DMS114 treated with DMSO at 0.1 percent for 48 hours (cell line): ENCODE data around the gene KCTD14.
A peak's percentile ranks its signal among the peaks of the same experiment; 100 is the strongest.
"Not testable (repeated sequence)": the region's sequence is repeated elsewhere in the genome, so short reads cannot be mapped to it uniquely, and the experiment has no call there.

Experiments
- DNase-seq: peaks from one replicate; lab custom pipeline; 2025; ENCODE audit not compliant: unreplicated experiment; lab: John Stamatoyannopoulos, UW

The KCTD14 gene

GRCh38 chr11:78027759-78028158 is 4.7 kb upstream of the KCTD14 start:
- DNase-seq: no peak

- DNase-seq: no peak
Observed at GRCh38 chr11:78025378-78025777, 2.3 kb upstream of the KCTD14 start.

DNA sequence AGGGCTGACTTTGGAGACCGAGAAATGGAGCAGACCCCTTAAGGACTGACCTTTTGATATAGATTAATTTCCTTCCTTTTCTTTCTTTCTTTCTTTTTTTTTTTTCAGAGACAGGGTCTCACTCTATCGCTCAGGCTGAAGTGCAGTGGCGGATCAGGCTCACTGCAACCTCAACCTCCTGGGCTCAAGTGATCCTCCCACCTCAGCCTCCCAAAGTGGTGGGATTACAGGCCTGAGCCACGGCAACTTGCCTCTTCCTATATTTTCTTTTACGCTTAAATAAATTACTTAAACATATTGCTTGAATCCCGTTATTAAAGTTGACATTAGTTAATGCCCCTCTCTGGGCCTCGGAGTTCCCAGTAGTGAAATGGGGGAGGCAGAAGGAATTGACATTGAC is 350 bp upstream of the KCTD14 start:
- no peak for DNase-seq

DNA sequence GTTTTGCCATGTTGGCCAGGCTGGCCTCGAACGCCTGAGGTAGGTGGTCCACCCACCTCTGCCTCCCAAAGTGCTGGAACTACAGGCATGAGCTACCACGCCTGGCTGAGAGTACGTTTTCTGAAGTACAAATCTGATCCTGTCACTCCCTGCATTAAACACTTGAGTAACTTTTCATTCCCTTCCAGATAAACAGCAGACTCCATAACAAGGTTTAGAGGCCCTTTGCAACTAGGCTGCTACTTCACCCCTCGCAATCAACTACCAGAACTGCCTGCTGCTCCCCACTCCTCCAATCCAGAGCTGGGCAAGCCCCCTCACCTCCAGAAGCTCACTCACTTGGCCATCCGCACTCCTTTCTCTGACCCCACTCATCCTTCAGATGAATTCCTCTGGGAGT is 1.5 kb downstream of the KCTD14 start:
- DNase-seq: no peak

- DNase-seq: no peak
Observed at GRCh38 chr11:78020246-78020645, 2.8 kb downstream of the KCTD14 start.

GRCh38 chr11:78019808-78020207 is 3.3 kb downstream of the KCTD14 start:
- no peak for DNase-seq

- DNase-seq: no peak
Observed at GRCh38 chr11:78015878-78016277, 7.2 kb downstream of the KCTD14 start.

DNA sequence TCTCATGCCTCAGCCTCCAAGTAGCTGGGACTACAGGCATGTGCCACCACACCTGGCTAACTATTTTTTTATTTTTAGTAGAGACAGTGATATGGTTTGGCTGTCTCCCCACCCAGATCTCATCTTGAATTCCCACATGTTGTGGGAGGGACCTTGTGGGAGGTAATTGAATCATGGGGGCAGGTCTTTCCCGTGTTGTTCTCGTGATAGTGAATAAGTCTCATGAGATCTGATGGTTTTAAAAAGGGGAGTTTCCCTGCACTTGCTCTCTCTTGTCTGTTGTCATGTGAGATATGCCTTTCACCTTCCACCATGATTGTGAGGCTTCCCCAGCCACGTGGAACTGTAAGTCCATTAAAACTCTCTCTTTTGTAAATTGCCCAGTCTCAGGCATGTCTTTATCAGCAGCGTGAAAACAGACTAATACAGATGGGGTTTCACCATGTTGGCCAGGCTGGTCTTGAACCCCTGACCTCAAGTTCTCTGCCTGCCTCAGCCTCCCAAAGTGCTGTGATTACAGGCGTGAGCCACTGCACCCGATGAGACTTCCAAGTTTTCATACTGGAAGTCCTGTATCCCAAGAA is 8.0 kb downstream of the KCTD14 start:
- DNase-seq: not testable (repeated sequence)

GRCh38 chr11:78011301-78011700 is 11.8 kb downstream of the KCTD14 start:
- DNase-seq: no peak

GRCh38 chr11:78010755-78011154 is 12.3 kb downstream of the KCTD14 start:
- DNase-seq: no peak

GRCh38 chr11:78010304-78010703 is 12.8 kb downstream of the KCTD14 start:
- no peak for DNase-seq

DNA sequence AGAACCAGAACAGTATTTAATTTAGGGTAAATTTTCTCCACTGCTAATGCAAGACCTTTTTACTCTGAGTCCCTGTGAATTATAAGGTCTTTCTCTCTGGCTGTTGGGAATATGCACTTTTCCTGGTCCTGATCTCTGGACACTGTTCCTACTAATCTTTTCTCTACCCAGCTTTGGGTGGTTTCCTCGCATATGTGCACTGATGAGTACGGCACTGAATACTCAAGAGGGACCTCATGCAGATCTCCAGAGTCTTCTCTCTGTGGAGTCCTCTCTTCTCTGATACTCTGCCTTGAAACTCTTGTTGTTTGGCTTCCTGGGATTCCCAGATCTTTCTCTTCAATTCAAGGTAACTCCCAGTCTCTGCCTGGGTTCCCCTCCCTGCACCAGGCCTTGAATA is 14.0 kb downstream of the KCTD14 start:
- no peak for DNase-seq

DNA sequence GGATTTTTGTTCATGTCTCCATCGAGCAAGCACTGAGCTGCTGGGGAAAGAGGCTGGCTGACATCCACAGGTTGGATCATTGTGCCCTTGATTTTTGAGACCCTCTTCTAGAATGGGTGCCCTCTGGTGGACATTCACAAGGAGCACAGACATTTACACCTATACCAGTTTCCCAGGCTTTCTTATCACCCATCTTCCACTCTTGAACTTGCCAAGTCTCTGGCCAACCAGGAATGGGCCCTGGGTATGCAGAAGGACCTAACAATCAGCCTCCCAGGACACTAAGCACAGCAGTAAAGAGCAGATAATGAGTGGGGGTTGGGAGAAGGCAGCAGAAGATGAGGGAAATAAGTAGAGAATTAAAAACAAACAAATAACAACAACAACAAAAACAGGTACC is 22.9 kb downstream of the KCTD14 start:
- DNase-seq: peak; percentile 36

DNA sequence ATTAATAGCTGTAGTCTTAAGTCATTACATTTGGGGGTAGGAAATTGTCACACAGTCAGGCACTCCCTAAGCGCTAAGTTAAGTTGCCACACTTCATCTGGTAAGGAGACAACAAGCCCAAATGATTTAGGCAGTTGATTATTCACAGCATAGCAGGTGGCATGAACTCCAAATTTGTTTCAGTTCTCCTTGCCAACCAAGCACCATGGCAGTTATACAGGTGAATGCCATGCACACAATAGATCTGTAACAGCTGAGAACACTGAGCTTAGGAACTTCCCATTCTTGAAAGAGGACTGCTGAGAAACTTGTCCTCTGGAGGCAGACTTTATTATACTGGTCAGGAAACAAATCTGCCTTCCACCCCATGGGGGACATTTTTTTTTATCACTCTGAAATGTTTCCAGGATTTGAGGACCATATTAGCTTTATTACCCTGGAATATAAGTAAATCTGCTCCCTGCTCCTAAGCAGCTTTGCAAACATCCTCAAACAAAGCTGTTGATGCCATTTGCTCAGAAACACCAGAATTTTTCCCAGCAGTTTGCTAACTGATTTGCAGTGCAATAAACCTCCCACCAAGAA is 23.5 kb downstream of the KCTD14 start:
- DNase-seq: no peak

DNA sequence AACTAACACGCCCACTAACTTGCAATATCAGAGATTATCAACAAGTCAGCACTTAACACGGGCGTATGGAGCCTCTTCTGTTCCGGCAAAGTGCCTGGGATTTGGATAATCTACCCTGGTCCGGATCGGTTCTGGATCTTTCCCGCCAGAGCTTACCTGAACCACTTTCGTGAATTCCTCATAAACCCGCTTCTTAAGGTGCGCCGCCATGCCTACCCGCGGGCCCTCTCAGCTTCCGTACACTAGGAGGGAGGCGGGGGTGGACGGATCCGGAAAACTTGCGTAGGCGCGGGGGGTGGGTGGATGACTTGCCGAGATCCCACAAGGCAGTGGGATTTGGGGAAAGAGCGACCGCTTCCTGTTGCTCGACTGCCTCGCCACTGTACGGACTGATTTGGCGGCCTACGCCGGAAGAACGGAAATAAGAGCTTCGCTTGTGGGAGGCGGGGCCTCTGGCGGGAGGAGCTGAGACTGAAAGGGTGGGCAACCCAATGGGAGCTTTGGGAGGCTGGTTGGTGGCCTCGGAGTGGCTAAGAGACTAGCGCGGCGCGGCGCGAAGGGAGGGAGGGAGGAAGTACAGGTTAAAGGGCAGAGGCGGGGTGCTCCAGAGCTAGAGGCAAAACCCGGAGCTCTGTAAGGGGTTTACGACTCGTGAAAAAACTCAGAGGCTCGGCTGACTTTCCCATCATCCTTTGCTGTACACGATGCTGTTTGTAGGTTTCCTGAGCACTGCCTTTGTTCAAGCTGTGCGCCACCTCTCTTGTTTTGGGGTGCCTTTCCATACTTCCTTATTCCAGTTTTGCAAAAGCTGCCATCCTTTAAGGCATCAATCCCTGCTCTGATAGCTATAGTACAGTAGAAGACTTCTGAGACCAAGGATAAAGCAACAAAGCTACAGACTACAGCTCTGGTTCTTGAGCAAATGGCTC is 28.4 kb downstream of the KCTD14 start, which contains the start of gene INTS4:
Gene INTS4 (minus strand): TSS at position 235 of the 929 bp plus-strand sequence. CDS start 25 bp downstream, at position 210.
- DNase-seq: peak; percentile 97

DNA sequence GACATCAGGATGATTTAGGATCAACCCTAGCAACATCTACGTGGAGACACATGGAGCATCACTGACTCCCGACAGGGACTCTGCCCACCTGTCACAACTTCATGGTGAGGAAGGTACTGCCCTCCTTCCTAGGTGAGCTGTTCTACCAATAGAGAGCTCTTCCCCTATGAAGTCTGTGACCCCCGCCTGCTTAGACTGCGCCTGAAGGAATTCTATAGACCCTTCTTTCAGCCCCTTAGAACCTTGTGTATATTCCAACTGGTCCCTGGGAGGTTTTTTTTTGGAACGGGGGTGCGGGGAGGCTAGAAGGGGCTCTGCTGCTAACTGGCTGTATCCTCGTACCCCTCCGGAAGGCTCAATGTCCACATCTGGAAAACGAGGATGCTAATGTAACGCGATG is 29.2 kb downstream of the KCTD14 start:
- DNase-seq: no peak

DNA sequence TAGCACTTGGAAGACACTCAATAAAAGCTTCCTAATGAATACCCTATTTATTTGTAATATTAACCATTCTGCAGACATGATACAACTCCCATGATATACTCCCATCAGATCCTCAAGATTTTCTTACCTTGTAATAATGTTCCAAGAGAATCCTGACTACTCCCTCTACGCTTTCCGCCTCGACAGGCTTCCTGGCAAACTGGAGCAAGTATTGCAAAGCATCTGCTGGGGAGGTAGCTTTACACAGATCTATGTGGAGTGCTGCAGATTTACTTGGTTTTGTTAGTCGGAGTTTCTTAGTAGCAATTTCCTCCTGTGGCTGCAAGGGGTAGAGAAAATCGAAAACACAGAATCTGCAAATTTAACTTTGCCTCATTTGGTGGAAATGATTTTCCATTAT is 32.1 kb downstream of the KCTD14 start:
- DNase-seq: no peak

GRCh38 chr11:77986456-77986855 is 36.6 kb downstream of the KCTD14 start:
- DNase-seq: not testable (repeated sequence)

DNA sequence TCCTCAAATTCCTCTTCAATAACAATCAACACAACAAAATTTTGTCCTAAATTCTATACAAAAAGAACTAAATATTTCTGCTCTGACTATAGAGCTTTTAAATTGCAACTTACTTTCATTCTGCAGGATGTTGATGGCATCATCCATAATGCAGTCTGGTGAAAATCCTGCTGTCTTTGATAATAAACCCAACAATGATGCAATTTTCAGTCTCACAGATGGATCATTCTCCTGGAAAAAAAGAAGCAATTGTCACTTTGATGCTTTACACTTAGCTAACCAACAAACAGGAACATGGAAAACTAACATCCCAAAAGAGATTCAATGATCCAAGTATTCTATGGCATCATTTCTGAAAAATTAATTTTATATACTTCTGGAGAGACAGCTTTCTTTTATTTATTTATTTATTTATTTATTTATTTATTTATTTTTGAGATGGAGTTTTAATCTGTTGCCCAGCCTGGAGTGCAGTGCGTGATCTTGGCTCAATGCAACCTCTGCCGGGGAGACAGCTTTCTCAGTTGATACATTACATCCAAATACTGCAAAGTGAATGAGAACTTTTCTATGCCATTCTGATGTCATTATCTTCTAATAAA is 41.6 kb downstream of the KCTD14 start:
- DNase-seq: no peak

- DNase-seq: no peak
Observed at GRCh38 chr11:77968337-77968736, 54.7 kb downstream of the KCTD14 start.

GRCh38 chr11:77967753-77968152 is 55.3 kb downstream of the KCTD14 start:
- DNase-seq: no peak

DNA sequence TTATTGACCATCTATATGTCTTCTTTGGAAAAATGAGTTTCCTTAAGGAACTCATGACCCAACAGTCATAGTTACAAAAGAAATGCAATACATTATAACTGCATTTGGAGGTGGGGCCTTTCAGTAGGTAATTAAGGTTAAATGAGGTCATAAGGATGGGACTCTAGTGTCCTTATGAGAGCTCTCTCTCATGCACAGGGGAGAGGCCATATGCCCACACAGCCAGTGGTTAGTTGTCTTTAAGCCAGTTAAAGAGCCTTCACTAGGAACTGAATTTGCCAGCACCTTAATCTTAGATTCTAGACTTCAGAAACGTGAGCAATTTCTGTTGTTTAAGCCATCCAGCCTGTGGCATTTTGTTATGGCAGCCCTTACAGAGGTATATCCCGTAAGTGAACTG is 56.0 kb downstream of the KCTD14 start:
- DNase-seq: no peak
